Activated T-helper 1 cell treated with anti-CD3 and anti-CD28 coated beads, Interleukin-12 subunit alpha, Interleukin-12 subunit beta, Interleukin-2, Interleukin-4 antibody, amounts not matched to agents 30 ng/mL and 10 ng/mL and 1 ng/mL, durations not matched to agents 14 hours and 24 hours and 36 hours (primary cell): ENCODE results near the gene TMEM247. TPM values are rescaled to one million over a fixed set of nuclear protein-coding genes. Genes with fewer than 3 reads are reported as not detected.

ENCODE experiments used
- DNase-seq: peaks from one replicate; pipeline ENCODE4 v3.0.0; 2021; ENCODE audit warnings: low spot score
- H3K27ac Mint-ChIP-seq: one replicate; pipeline ENCODE4 v1.8.0; 2021; ENCODE audit warnings: mild to moderate bottlenecking, mixed read lengths
- H3K27me3 Mint-ChIP-seq: one replicate; pipeline ENCODE4 v1.8.0; 2022; ENCODE audit warnings: mild to moderate bottlenecking, moderate library complexity, mixed read lengths; ENCODE audit not compliant: insufficient read depth
- H3K36me3 Mint-ChIP-seq: one replicate; pipeline ENCODE4 v1.8.0; 2021; ENCODE audit warnings: low read depth, mixed read lengths
- H3K4me1 Mint-ChIP-seq: one replicate; pipeline ENCODE4 v1.8.0; 2021; ENCODE audit warnings: low read depth, mixed read lengths
- H3K4me3 Mint-ChIP-seq: one replicate; pipeline ENCODE4 v1.8.0; 2021; ENCODE audit warnings: mild to moderate bottlenecking, moderate library complexity, mixed read lengths
- H3K9me3 Mint-ChIP-seq: one replicate; pipeline ENCODE4 v1.8.0; 2021; ENCODE audit warnings: mixed read lengths
- intact Hi-C: fragments of 100-400 bp; cut with micrococcal nuclease; formaldehyde crosslinking; loops from one replicate; pipeline ENCODE4 v1.15.1; 2024
- total RNA-seq: library from RNA; stranded (reverse); gene quantifications from 2 replicates; pipeline ENCODE4 v1.2.3, GENCODE V29; 2022

The TMEM247 gene
- total RNA-seq = not detected in 2 replicates

DNA sequence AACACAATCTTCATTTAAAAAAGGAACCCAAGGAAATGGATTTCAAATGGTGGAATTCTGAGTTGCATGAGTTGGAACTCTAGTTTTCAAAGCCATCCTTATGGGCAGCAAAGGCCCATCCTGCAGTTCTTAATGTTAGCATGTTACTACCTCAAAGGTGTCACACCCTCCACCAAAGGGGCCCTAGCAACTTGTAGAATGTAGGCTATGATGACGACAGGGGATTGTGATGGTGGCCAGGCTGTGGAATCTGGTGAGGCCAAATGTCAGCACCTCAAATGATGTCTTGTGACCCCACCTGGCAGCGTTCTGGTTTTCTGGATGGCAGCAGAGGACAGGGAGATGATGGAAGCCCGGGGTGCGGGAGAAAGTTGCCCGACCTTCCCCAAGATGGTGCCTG lies at the start of gene TMEM247:
Gene TMEM247 (plus strand): TSS at position 301 of the 400 bp plus-strand sequence.
- H3K4me3 Mint-ChIP-seq = no peak within 1 kb of the TSS
- H3K36me3 Mint-ChIP-seq = no peaks in the 10 kb centered on the region
- no peak within 1 kb of the TSS for H3K27ac Mint-ChIP-seq
- H3K27me3 Mint-ChIP-seq = peaks cover 20% of the 10 kb centered on the region
- intact Hi-C loops = no loop called here
- DNase-seq = no peak
- H3K4me1 Mint-ChIP-seq = no peaks in the 10 kb centered on the region
- peaks cover 6% of the 10 kb centered on the region for H3K9me3 Mint-ChIP-seq

GRCh38 chr2:46430413-46430812 lies 49.0 kb upstream of the TMEM247 start:
- intact Hi-C loops = no loop called here
- Mint-ChIP-seq H3K9me3 (no peaks in the 10 kb centered on the region), H3K27ac (no peak overlapping the region), H3K27me3 (no peaks in the 10 kb centered on the region), H3K4me3 (no peak overlapping the region), H3K36me3 (no peaks in the 10 kb centered on the region), H3K4me1 (no peaks in the 10 kb centered on the region)
- no peak for DNase-seq

DNA sequence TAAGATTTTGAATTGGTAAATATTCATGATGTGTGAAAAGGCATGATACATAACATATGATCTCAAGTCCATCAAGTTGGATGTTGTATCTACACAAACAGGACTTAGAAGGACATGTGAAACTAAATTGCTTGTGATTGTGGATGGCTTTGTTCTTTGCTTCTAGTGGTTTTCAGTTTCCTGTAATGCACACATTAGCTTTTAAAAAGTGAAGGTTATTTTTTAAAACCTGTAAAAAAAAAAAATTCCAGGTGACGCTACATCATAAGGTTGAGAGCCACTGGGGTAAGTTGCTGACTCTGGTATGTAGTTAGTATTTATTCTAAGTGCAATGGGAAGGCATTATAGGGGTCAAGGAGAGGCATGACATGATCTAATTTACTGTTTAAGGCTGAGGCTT lies 48.4 kb upstream of the TMEM247 start:
- no peak overlapping the region for H3K27ac Mint-ChIP-seq
- intact Hi-C loops = no loop called here
- DNase-seq = no peak
- H3K36me3 Mint-ChIP-seq = no peaks in the 10 kb centered on the region
- no peaks in the 10 kb centered on the region for H3K4me1 Mint-ChIP-seq
- H3K4me3 Mint-ChIP-seq = no peak overlapping the region
- no peaks in the 10 kb centered on the region for H3K9me3 Mint-ChIP-seq
- no peaks in the 10 kb centered on the region for H3K27me3 Mint-ChIP-seq

DNA sequence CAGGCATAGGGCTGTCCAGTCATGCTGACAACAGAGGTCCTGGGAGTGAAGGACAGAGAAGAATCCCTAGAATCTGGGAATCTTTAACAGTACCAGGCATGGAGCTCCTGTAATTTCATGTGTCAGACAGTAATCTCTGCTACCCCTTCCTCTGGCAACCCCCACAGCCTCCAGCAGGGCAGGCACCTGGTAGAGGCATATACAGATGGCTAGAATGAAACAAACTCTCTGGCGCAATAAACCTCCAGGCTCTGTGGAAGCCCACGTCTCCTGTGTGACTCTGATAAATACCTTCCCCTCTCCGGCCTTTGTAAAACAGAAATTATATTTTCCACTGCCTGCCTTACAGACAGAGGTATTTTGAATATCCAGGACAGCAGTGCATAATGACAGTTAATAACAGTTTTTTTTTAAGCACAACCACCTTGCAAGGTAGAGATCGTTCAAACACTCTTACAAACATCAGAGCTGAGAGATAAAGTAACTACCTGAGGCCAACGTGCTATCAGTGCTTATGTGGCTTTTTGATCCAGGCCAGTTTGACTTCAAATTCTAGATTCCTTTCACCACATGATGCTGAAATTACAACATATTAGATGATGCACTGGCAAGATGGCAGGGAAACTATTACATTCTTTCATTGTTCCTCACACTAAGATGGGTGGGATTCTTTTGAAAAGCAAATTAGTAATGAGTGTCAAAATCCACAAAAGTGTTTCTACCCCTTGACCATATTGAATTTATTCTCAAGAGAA lies 47.7 kb upstream of the TMEM247 start:
- no peaks in the 10 kb centered on the region for H3K4me1 Mint-ChIP-seq
- H3K36me3 Mint-ChIP-seq = no peaks in the 10 kb centered on the region
- no peaks in the 10 kb centered on the region for H3K27me3 Mint-ChIP-seq
- no peak overlapping the region for H3K4me3 Mint-ChIP-seq
- DNase-seq = no peak
- intact Hi-C loops = no loop called here
- H3K27ac Mint-ChIP-seq = no peak overlapping the region
- peaks cover 2% of the 10 kb centered on the region for H3K9me3 Mint-ChIP-seq

DNA sequence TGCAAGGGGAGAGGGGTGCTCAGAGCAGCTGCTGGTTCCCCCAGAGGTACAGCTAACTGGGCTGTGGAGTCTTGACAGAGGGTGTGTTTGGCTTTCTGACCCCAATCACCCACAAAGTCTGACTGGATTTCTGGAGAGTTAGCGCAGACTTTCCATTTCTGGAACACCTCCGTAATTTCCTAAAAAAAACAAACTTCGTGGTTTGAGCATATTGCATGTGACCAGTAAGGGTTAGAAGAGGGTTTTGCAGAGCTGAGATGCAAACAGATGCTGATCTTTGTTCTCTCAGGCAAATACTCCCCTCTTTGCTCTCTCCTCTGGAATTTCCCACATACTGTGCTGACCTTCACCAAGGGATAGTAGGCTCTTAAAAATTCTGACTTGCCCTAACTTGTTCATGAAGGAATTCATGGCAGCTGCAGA lies 44.5 kb upstream of the TMEM247 start:
- Mint-ChIP-seq H3K27me3 (peaks cover 4% of the 10 kb centered on the region), H3K4me3 (no peak overlapping the region), H3K9me3 (peaks cover 2% of the 10 kb centered on the region), H3K27ac (no peak overlapping the region), H3K36me3 (no peaks in the 10 kb centered on the region), H3K4me1 (peaks cover 13% of the 10 kb centered on the region)
- no peak for DNase-seq
- intact Hi-C loops = no loop called here

- intact Hi-C loops = no loop called here
- Mint-ChIP-seq H3K9me3 (peaks cover 2% of the 10 kb centered on the region), H3K27ac (no peak overlapping the region), H3K4me3 (no peak overlapping the region), H3K4me1 (peaks cover 17% of the 10 kb centered on the region), H3K27me3 (peaks cover 4% of the 10 kb centered on the region), H3K36me3 (no peaks in the 10 kb centered on the region)
- no peak for DNase-seq
These were observed 44.0 kb upstream of the TMEM247 start for GRCh38 chr2:46435353-46435752.

DNA sequence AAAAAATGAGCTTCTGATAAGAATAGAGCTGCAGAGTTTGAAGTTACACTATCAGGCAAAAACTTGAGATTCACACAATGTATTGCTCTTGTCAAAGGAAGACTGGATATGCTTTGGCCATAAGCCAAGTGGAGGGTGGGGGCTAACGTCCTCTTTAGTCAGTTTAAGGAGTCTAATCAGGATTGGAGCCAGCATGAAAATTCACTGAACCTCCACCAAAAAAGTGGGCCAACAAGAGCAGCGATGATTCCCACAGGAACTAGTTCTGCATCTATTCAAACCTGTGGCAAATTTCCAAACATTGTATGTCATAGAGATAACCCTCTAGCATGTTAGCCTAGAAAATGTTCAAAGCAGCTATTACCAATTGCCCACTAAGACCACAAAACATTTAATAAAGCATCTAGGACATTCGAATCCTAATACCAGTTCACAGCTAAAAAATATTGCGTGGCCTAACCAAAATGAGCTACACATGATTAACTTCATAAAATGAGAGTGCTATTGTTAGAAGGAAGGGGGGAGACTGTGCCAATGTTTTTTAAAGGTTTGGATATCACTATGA lies 43.5 kb upstream of the TMEM247 start:
- Mint-ChIP-seq H3K4me1 (peaks cover 17% of the 10 kb centered on the region), H3K36me3 (no peaks in the 10 kb centered on the region), H3K27ac (no peak overlapping the region), H3K27me3 (peaks cover 4% of the 10 kb centered on the region), H3K9me3 (peaks cover 2% of the 10 kb centered on the region), H3K4me3 (no peak overlapping the region)
- no peak for DNase-seq
- intact Hi-C loops = no loop called here

- no peaks in the 10 kb centered on the region for H3K36me3 Mint-ChIP-seq
- DNase-seq = no peak
- peaks cover 4% of the 10 kb centered on the region for H3K27me3 Mint-ChIP-seq
- H3K9me3 Mint-ChIP-seq = peaks cover 2% of the 10 kb centered on the region
- peaks cover 17% of the 10 kb centered on the region for H3K4me1 Mint-ChIP-seq
- no peak overlapping the region for H3K4me3 Mint-ChIP-seq
- intact Hi-C loops = no loop called here
- no peak overlapping the region for H3K27ac Mint-ChIP-seq
These were observed 42.6 kb upstream of the TMEM247 start for GRCh38 chr2:46436800-46437199.

- peaks cover 4% of the 10 kb centered on the region for H3K27me3 Mint-ChIP-seq
- peaks cover 2% of the 10 kb centered on the region for H3K9me3 Mint-ChIP-seq
- no peak overlapping the region for H3K27ac Mint-ChIP-seq
- H3K36me3 Mint-ChIP-seq = no peaks in the 10 kb centered on the region
- peaks cover 17% of the 10 kb centered on the region for H3K4me1 Mint-ChIP-seq
- DNase-seq = no peak
- H3K4me3 Mint-ChIP-seq = no peak overlapping the region
- intact Hi-C loops = no loop called here
These were observed 41.3 kb upstream of the TMEM247 start for GRCh38 chr2:46438102-46438501.

GRCh38 chr2:46438794-46439193 lies 40.6 kb upstream of the TMEM247 start:
- intact Hi-C loops = no loop called here
- Mint-ChIP-seq H3K36me3 (no peaks in the 10 kb centered on the region), H3K4me1 (peaks cover 17% of the 10 kb centered on the region)

DNA sequence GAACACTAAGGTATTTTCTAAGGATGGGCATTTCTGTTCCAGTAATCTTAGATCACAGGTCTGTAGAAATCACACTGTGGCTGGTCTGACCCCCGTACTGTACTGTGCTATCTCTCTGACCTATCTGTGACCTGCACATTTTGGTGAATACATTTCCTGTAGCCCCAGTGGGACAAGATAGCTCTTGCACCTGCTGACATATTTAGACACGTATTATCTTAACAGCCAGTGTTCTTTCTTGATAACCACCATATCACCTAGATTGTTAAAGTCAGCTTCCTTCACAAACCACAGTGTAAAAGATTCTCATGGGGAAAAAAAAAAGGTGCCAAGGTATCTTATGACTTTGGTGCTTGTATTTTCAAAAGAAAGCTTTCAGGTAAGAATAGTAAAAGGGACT lies 39.8 kb upstream of the TMEM247 start:
- peaks cover 2% of the 10 kb centered on the region for H3K9me3 Mint-ChIP-seq
- H3K27ac Mint-ChIP-seq = no peak overlapping the region
- intact Hi-C loops = no loop called here
- peaks cover 4% of the 10 kb centered on the region for H3K27me3 Mint-ChIP-seq
- H3K36me3 Mint-ChIP-seq = no peaks in the 10 kb centered on the region
- no peak overlapping the region for H3K4me3 Mint-ChIP-seq
- DNase-seq = no peak
- H3K4me1 Mint-ChIP-seq = peaks cover 17% of the 10 kb centered on the region

More at GRCh38 chr2:46438794-46439193, 40.6 kb upstream of the TMEM247 start:
- Mint-ChIP-seq H3K27ac (no peak overlapping the region), H3K4me3 (no peak overlapping the region), H3K9me3 (peaks cover 2% of the 10 kb centered on the region), H3K27me3 (peaks cover 4% of the 10 kb centered on the region)
- no peak for DNase-seq

DNA sequence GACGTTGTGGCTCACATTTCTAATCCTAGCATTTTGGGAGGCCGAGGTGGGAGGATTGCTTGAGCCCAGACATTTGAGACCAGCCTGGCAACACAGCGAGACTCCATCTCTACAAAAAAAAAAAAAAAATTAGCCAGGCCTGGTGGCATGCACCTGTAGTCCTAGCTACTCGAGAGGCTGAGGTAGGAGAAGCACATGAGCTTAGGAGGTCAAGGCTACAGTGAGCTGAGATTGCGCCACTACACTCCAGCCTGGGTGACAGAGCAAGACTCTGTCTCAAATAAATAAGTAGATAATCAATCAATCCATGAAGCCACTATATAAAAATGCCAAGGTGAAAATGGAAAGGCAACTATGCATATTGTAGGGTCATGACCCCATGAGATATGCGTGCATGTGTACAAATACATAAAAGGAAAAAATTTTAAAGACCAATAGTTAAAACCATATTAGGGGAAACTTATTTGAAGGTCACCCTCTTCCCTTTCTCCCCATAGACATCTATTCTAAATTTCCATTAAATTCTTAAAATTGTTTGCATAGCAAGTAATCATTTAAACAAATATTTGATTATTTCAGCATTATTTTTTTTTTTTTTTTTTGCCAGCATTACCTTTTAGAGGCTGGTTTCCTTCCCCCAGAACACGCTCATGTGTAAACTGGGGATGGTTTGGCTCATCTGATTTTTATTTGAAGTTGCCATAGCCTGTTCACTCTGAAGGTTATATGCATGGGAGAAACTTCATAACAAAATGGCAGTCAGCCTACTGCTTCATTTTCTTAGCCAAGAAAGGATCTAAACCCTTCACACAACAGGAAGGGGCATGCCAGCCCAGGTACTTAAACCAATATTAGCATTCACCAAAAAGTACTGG lies 37.3 kb upstream of the TMEM247 start:
- H3K27me3 Mint-ChIP-seq = peaks cover 7% of the 10 kb centered on the region
- H3K4me1 Mint-ChIP-seq = peaks cover 17% of the 10 kb centered on the region
- peaks cover 10% of the 10 kb centered on the region for H3K9me3 Mint-ChIP-seq

DNA sequence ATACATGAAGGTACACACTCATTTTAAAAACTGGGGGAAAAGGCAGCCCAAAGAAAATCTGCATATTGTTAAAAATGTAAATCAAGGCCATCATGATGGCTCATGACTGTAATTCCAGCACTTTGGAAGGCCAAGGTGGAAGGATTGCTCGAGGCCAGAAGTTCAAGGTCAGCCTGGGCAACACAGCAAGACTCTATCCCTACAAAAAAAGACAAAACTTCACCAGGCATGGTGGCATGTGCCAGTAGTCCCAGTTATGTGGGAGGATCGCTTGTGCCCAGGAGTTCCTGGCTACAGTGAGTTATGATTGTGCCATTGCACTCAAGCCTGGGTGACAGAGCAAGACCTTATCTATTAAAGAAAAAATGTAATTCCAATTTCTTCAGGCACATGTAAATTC lies 34.6 kb upstream of the TMEM247 start:
- no peaks in the 10 kb centered on the region for H3K36me3 Mint-ChIP-seq
- H3K27ac Mint-ChIP-seq = no peak overlapping the region
- peaks cover 10% of the 10 kb centered on the region for H3K9me3 Mint-ChIP-seq
- no peak overlapping the region for H3K4me3 Mint-ChIP-seq
- intact Hi-C loops = no loop called here
- DNase-seq = no peak
- peaks cover 5% of the 10 kb centered on the region for H3K4me1 Mint-ChIP-seq
- H3K27me3 Mint-ChIP-seq = peaks cover 18% of the 10 kb centered on the region

More for the DNA sequence above, 37.3 kb upstream of the TMEM247 start:
- Mint-ChIP-seq H3K4me3 (no peak overlapping the region), H3K36me3 (no peaks in the 10 kb centered on the region), H3K27ac (no peak overlapping the region)
- intact Hi-C loops = no loop called here
- DNase-seq = no peak
